Neural crest cell (in vitro differentiated cells): Measurements from ENCODE around the gene ADGRV1. TPM values are rescaled to one million over a fixed set of nuclear protein-coding genes. Genes with fewer than 3 reads are reported as not detected.

Experiments used
- DNase-seq: peaks from one replicate; pipeline ENCODE4 v3.0.0; 2021; ENCODE audit warnings: low read depth, mixed read lengths, low spot score
- H3K27ac Mint-ChIP-seq: one replicate; pipeline ENCODE4 v1.8.0; 2021; ENCODE audit warnings: mild to moderate bottlenecking, mixed read lengths; ENCODE audit not compliant: unreplicated experiment
- H3K27me3 Mint-ChIP-seq: 2 replicates; pipeline ENCODE4 v1.8.0; 2021; ENCODE audit warnings: low read depth, mild to moderate bottlenecking, mixed read lengths
- H3K36me3 Mint-ChIP-seq: 2 replicates; pipeline ENCODE4 v1.8.0; 2021; ENCODE audit warnings: low read depth, mild to moderate bottlenecking, mixed read lengths
- H3K4me1 Mint-ChIP-seq: 2 replicates; pipeline ENCODE4 v1.8.0; 2021; ENCODE audit warnings: mixed read lengths
- H3K4me3 Mint-ChIP-seq: one replicate; pipeline ENCODE4 v1.8.0; 2021; ENCODE audit warnings: mild to moderate bottlenecking, mixed read lengths
- H3K9me3 Mint-ChIP-seq: 2 replicates; pipeline ENCODE4 v1.8.0; 2021; ENCODE audit warnings: mixed read lengths
- CTCF ChIP-seq: fragments of 200-600 bp; sonication (generic); conservative IDR thresholded peaks from 2 replicates; pipeline ENCODE4 v1.5.0; 2021; ENCODE audit warnings: antibody characterized with exemption, mild to moderate bottlenecking
- total RNA-seq: library from RNA; stranded (reverse); gene quantifications from 2 replicates; pipeline ENCODE4 v1.2.1, GENCODE V29; 2021

Gene ADGRV1
- total RNA-seq, 1 donor from 2014 or later, result 43.4 TPM

DNA sequence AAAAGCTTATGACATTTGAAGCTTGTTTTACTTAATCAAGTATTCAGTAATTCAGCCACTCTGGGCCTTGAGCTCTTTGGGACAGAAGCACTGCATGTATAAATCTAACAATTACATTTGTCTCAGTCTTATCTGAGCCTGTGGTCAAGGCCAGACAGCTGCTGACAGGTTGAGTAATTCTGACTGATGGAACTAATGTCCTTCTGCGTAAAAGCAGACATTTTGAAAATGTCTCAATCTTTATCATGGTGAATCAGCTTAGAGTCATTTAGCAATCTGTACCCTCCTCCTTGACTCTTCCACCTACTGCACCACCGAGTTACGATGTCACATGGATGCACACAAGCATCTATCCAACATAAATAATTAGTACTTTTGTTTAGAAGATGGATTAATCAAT, 424.6 kb downstream of the ADGRV1 start:
- H3K27ac Mint-ChIP-seq, result no peak overlapping the region
- no peak overlapping the region for H3K4me3 Mint-ChIP-seq
- H3K4me1 Mint-ChIP-seq, result no peaks in the 10 kb centered on the region
- no peak for DNase-seq
- no peaks in the 10 kb centered on the region for H3K36me3 Mint-ChIP-seq
- H3K27me3 Mint-ChIP-seq, result no peaks in the 10 kb centered on the region
- no peak for TF ChIP-seq CTCF
- no peaks in the 10 kb centered on the region for H3K9me3 Mint-ChIP-seq

- Mint-ChIP-seq H3K4me1 (no peaks in the 10 kb centered on the region), H3K9me3 (no peaks in the 10 kb centered on the region), H3K36me3 (no peaks in the 10 kb centered on the region), H3K27ac (no peak overlapping the region), H3K4me3 (no peak overlapping the region), H3K27me3 (no peaks in the 10 kb centered on the region)
- TF ChIP-seq CTCF, result no peak
- no peak for DNase-seq
Observed at GRCh38 chr5:90983711-90984124, 425.1 kb downstream of the ADGRV1 start.

DNA sequence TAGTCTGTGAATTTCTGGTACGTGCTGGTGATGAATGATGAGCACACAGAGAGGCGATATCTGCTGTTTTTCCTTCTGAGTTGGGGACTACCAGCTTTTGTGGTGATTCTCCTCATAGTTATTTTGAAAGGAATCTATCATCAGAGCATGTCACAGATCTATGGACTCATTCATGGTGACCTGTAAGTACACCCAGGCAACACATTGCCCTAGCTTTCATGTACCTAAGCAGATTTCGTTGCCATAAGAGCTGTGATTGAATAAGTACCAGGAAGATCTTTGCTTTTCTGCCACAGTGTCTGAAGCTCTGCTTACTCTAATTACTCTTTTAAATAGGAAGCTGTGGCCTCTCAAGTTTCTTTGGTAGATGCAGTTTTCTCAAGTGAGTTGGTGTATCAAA, 426.7 kb downstream of the ADGRV1 start:
- no peak for TF ChIP-seq CTCF
- Mint-ChIP-seq H3K9me3 (peaks cover 4% of the 10 kb centered on the region), H3K27me3 (no peaks in the 10 kb centered on the region), H3K4me3 (no peak overlapping the region), H3K36me3 (peaks cover 5% of the 10 kb centered on the region), H3K27ac (no peak overlapping the region), H3K4me1 (no peaks in the 10 kb centered on the region)
- no peak for DNase-seq

GRCh38 chr5:90987726-90988125, 429.1 kb downstream of the ADGRV1 start:
- peaks cover 5% of the 10 kb centered on the region for H3K36me3 Mint-ChIP-seq
- no peak overlapping the region for H3K27ac Mint-ChIP-seq
- no peak for TF ChIP-seq CTCF
- no peak for DNase-seq
- H3K27me3 Mint-ChIP-seq, result no peaks in the 10 kb centered on the region
- H3K4me3 Mint-ChIP-seq, result no peak overlapping the region
- H3K9me3 Mint-ChIP-seq, result peaks cover 4% of the 10 kb centered on the region
- no peaks in the 10 kb centered on the region for H3K4me1 Mint-ChIP-seq

DNA sequence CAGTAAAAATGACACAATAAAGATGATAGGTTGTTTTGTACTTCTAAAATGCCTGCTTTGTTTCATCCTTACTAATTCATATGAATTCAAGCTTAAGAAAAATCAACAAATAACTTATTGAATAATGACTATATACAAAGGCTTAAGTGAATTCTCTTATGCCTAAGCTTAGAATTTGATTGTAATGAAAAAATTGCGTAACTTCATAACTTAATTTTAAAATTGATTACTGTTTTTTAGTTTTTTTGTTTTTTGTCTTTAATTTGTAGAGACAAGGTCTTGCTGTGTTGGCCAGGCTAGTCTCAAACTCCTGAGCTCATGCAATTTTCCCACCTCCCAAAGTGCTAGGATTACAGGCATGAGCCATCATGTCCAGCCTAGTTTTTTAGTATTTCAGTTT, 432.6 kb downstream of the ADGRV1 start:
- H3K36me3 Mint-ChIP-seq, result peaks cover 24% of the 10 kb centered on the region
- no peak for DNase-seq
- H3K27ac Mint-ChIP-seq, result no peak overlapping the region
- TF ChIP-seq CTCF, result no peak
- H3K27me3 Mint-ChIP-seq, result no peaks in the 10 kb centered on the region
- no peaks in the 10 kb centered on the region for H3K4me1 Mint-ChIP-seq
- peaks cover 13% of the 10 kb centered on the region for H3K9me3 Mint-ChIP-seq
- no peak overlapping the region for H3K4me3 Mint-ChIP-seq

- no peaks in the 10 kb centered on the region for H3K4me1 Mint-ChIP-seq
- DNase-seq, result no peak
- TF ChIP-seq CTCF, result no peak
- H3K4me3 Mint-ChIP-seq, result no peak overlapping the region
- H3K9me3 Mint-ChIP-seq, result peaks cover 9% of the 10 kb centered on the region
- no peaks in the 10 kb centered on the region for H3K27me3 Mint-ChIP-seq
- H3K36me3 Mint-ChIP-seq, result peaks cover 25% of the 10 kb centered on the region
- H3K27ac Mint-ChIP-seq, result no peak overlapping the region
Observed at GRCh38 chr5:90994796-90995195, 436.2 kb downstream of the ADGRV1 start.
